Parathyroid adenoma (tissue), 2 donors: ENCODE data around the gene BRME1.
A peak's percentile ranks its signal among the peaks of the same experiment; 100 is the strongest.
"Not testable (repeated sequence)": the region's sequence is repeated elsewhere in the genome, so short reads cannot be mapped to it uniquely, and the experiment has no call there.

Experiments
- H2AFZ ChIP-seq: fragments of 300-600 bp; sonication (generic); one replicate; pipeline ENCODE4 v1.7.0; 2017; ENCODE audit warnings: antibody characterized with exemption, mild to moderate bottlenecking
- H3K27ac ChIP-seq: fragments of 300-600 bp; sonication (generic); one replicate; pipeline ENCODE4 v1.7.0; 2017
- H3K27me3 ChIP-seq: fragments of 300-600 bp; sonication (generic); one replicate; pipeline ENCODE4 v1.7.0; 2017; ENCODE audit warnings: low read length; ENCODE audit not compliant: control insufficient read depth, insufficient read depth
- H3K36me3 ChIP-seq: fragments of 300-600 bp; sonication (generic); one replicate; pipeline ENCODE4 v1.7.0; 2017; ENCODE audit warnings: low read length; ENCODE audit not compliant: control insufficient read depth, insufficient read depth
- H3K4me1 ChIP-seq: fragments of 300-600 bp; sonication (generic); one replicate; pipeline ENCODE4 v1.7.0; 2017; ENCODE audit warnings: control low read depth
- H3K4me2 ChIP-seq: fragments of 300-600 bp; sonication (generic); one replicate; pipeline ENCODE4 v1.7.0; 2017; ENCODE audit warnings: low read length
- H3K4me3 ChIP-seq: fragments of 300-600 bp; sonication (generic); one replicate; pipeline ENCODE4 v1.7.0; 2017; ENCODE audit warnings: low read depth, low read length
- H3K79me2 ChIP-seq: fragments of 300-600 bp; sonication (generic); one replicate; pipeline ENCODE4 v1.7.0; 2017; ENCODE audit warnings: control low read depth
- H3K9ac ChIP-seq: fragments of 300-600 bp; sonication (generic); one replicate; pipeline ENCODE4 v1.7.0; 2017; ENCODE audit warnings: mild to moderate bottlenecking
- H3K9me3 ChIP-seq: fragments of 300-600 bp; sonication (generic); one replicate; pipeline ENCODE4 v1.7.0; 2017; ENCODE audit warnings: low read length; ENCODE audit not compliant: control insufficient read depth
- CTCF ChIP-seq: fragments of 300-600 bp; sonication (generic); IDR thresholded peaks from one replicate; pipeline ENCODE4 v1.7.0; 2017; ENCODE audit warnings: antibody characterized with exemption, mild to moderate bottlenecking
- donor health status: primary hyperparathyroidism.

The BRME1 gene

GRCh38 chr19:13860679-13861391 is 45.1 kb downstream of the BRME1 start:
- peak overlapping the region; percentile 100 for H2AFZ ChIP-seq
- no peaks in the 10 kb centered on the region for H3K79me2 ChIP-seq
- H3K9me3 ChIP-seq: no peaks in the 10 kb centered on the region
- H3K27me3 ChIP-seq: no peaks in the 10 kb centered on the region
- no peak overlapping the region for H3K4me3 ChIP-seq
- H3K4me1 ChIP-seq: peaks cover 6% of the 10 kb centered on the region
- peak overlapping the region; percentile 78 for H3K27ac ChIP-seq
- no peak overlapping the region for H3K9ac ChIP-seq
- H3K4me2 ChIP-seq: no peak overlapping the region
- no peaks in the 10 kb centered on the region for H3K36me3 ChIP-seq
- no peak for TF ChIP-seq CTCF

DNA sequence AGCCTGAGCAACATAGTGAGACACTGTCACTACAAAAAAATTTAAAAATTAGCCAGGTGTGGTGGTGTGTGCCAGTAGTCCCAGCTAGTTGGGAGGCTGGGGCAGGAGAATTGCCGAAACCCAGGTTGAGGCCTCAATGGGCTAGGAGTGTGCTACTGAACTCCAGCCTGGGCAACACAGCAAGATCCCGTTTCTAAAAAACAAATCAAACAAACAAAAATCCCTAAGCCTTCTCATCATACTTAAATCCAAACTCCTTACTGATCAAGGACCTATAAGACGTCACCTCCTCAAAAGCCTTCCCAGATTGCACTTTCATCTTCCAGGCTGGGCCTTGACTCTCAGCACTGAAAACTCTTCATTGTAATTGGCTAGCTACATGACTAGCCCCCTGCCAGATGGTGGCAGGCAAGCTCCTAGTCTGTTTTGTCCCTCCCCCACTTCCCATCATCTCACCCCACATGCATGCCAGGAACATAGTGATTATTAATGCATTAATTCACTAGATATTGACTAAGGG is 46.5 kb downstream of the BRME1 start:
- TF ChIP-seq CTCF: no peak

DNA sequence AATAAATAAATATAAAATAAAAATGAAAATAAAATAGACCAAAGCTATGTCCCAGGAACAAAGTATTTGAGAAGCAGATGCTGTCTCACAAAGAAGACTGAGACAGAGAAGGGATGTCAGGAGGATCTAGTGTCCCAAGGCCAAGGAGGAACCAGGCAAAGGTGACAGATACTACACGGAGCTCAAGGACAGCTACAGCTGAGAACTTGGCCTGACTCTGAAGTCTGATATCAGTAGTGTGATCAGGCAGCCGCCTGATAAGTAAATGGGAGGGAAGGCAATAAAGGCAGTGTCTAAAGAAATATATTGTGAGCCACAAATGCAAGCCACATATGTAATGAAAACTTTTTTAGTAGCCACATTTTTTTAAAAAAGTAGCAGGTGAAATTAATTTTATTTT is 49.4 kb downstream of the BRME1 start:
- H3K4me2 ChIP-seq: no peak overlapping the region
- no peak overlapping the region for H3K9ac ChIP-seq
- no peaks in the 10 kb centered on the region for H3K79me2 ChIP-seq
- H3K27me3 ChIP-seq: no peaks in the 10 kb centered on the region
- no peak for TF ChIP-seq CTCF
- H3K4me1 ChIP-seq: peaks cover under 1% of the 10 kb centered on the region
- H3K36me3 ChIP-seq: no peaks in the 10 kb centered on the region
- H3K4me3 ChIP-seq: no peak overlapping the region
- no peak overlapping the region for H2AFZ ChIP-seq
- H3K27ac ChIP-seq: no peak overlapping the region
- H3K9me3 ChIP-seq: no peaks in the 10 kb centered on the region

More for the DNA sequence above, 46.5 kb downstream of the BRME1 start:
- Histone ChIP-seq H3K9me3 (no peaks in the 10 kb centered on the region), H3K79me2 (no peaks in the 10 kb centered on the region), H2AFZ (no peak overlapping the region), H3K27me3 (no peaks in the 10 kb centered on the region), H3K4me3 (no peak overlapping the region), H3K36me3 (no peaks in the 10 kb centered on the region), H3K9ac (no peak overlapping the region), H3K4me2 (no peak overlapping the region), H3K4me1 (peaks cover 6% of the 10 kb centered on the region), H3K27ac (no peak overlapping the region)

DNA sequence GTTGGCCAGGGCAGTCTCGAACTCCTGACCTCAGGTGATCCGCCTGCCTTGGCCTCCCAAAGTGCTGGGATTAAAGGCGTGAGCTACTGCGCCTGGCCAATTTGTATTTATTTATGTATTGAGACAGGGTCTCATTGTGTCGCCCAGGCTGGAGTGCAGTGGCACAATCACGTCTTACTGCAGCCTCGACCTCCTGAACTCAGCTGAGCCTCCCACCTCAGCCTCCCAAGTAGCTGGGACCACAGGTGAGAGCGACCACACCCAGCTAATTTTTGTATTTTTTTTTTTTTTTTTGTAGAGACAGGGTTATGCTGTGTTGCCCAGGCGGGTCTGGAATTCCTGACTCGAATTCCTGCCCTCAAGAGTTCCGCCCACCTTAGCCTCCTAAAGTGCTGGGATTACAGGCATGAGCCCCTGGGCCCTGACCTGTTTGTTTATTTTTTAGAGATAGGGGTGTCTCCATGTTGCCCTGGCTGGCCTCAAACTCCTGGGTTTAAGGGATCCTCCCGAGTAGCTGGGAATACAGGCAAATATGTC is 53.7 kb downstream of the BRME1 start:
- H2AFZ ChIP-seq, H3K79me2 ChIP-seq, H3K9me3 ChIP-seq, H3K36me3 ChIP-seq, H3K27ac ChIP-seq, H3K9ac ChIP-seq, H3K4me2 ChIP-seq, H3K4me3 ChIP-seq, H3K27me3 ChIP-seq: not testable (repeated sequence)
- peaks cover 12% of the 10 kb centered on the region for H3K4me1 ChIP-seq

DNA sequence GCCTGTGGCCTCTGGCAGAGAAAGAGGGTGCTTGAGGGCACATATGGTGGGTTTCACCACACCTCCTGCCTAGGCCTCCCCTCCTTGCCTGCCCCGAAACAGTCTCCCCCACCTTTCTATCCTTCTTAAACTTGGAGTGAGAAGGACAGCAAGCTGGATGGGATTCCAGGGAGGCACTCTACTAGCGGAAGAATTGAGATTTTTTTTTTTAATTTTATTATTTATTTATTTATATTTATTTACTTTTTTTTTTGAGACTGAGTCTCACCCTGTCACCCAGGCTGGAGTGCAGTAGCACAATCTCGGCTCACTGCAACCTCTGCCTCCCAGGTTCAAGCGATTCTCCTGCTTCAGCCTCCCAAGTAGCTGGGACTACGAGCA is 54.2 kb downstream of the BRME1 start:
- H3K27me3 ChIP-seq, H3K9me3 ChIP-seq, H3K9ac ChIP-seq, H2AFZ ChIP-seq, H3K79me2 ChIP-seq, H3K4me3 ChIP-seq, H3K4me2 ChIP-seq, H3K36me3 ChIP-seq: not testable (repeated sequence)
- H3K4me1 ChIP-seq: peaks cover 16% of the 10 kb centered on the region
- peak overlapping the region; percentile 80 for H3K27ac ChIP-seq
